CD4-positive, alpha-beta T cell (primary cell): ENCODE data around the gene CACNA2D3. TPM values are rescaled to one million over a fixed set of nuclear protein-coding genes. Genes with fewer than 3 reads are reported as not detected.

Experiments used
- ATAC-seq: fragments of 200-7000 bp; cut with Tn5 transposase; one replicate; pipeline ENCODE4 v1.10.0; 2022; ENCODE audit warnings: mild to moderate bottlenecking; ENCODE audit not compliant: poor library complexity
- CTCF ChIA-PET: fragments of 350-600 bp; sonication (Branson Sonifier 250); formaldehyde crosslinking; loops from one replicate; lab custom pipeline; 2021; ENCODE audit warnings: antibody characterized with exemption, inconsistent platforms; lab: Charles Lee
- POLR2A ChIA-PET: fragments of 350-600 bp; sonication (Branson Sonifier 250); formaldehyde crosslinking; loops from one replicate; lab custom pipeline; 2021; ENCODE audit warnings: antibody characterized with exemption, inconsistent platforms; lab: Charles Lee
- DNase-seq, 14 experiments: peaks; one replicate each; pipeline ENCODE4 v3.0.0-alpha.2; 2013 to 2020; ENCODE audit warnings: mixed read lengths in 2 of 14
- H3K27ac ChIP-seq, 2 donors: one replicate each; pipeline versions ENCODE4 v1.5.1 to v1.7.0; 2013; ENCODE audit warnings: low read length in 2 of 2, low read depth in 1 of 2, mild to moderate bottlenecking in 1 of 2
- H3K27me3 ChIP-seq, 2 experiments: 1 replicate in 1 of 2; 2 replicates in 1 of 2; pipeline versions ENCODE4 v1.6.1 to v1.7.0; 2013; ENCODE audit warnings: low read length in 2 of 2, control low read depth in 1 of 2, mild to moderate bottlenecking in 1 of 2, moderate library complexity in 1 of 2; ENCODE audit not compliant: insufficient read depth in 2 of 2, control insufficient read depth in 1 of 2
- H3K36me3 ChIP-seq: one replicate; pipeline ENCODE4 v1.6.1; 2013; ENCODE audit warnings: low read length, control low read depth; ENCODE audit not compliant: insufficient read depth
- H3K4me1 ChIP-seq: one replicate; pipeline ENCODE4 v1.6.1; 2013; ENCODE audit warnings: low read length, control low read depth; ENCODE audit not compliant: insufficient read depth
- H3K4me3 ChIP-seq: one replicate; pipeline ENCODE4 v1.5.1; 2013; ENCODE audit warnings: mild to moderate bottlenecking, low read length, moderate library complexity
- H3K9me3 ChIP-seq, 2 experiments: 1 replicate in 1 of 2; 2 replicates in 1 of 2; pipeline versions ENCODE4 v1.6.1 to v1.7.0; 2013; ENCODE audit warnings: low read length in 2 of 2, mild to moderate bottlenecking in 2 of 2, control low read depth in 1 of 2, moderate library complexity in 1 of 2; ENCODE audit not compliant: control insufficient read depth in 1 of 2, insufficient read depth in 1 of 2
- H3K27ac Mint-ChIP-seq: one replicate; pipeline ENCODE4 v1.8.0; 2020; ENCODE audit warnings: mixed read lengths
- H3K27me3 Mint-ChIP-seq: one replicate; pipeline ENCODE4 v1.8.0; 2021; ENCODE audit warnings: mixed read lengths
- H3K36me3 Mint-ChIP-seq: one replicate; pipeline ENCODE4 v1.8.0; 2021; ENCODE audit warnings: low read depth, mixed read lengths
- H3K4me1 Mint-ChIP-seq: one replicate; pipeline ENCODE4 v1.8.0; 2021; ENCODE audit warnings: low read depth, mixed read lengths
- H3K4me3 Mint-ChIP-seq: one replicate; pipeline ENCODE4 v1.8.0; 2020; ENCODE audit warnings: mild to moderate bottlenecking, mixed read lengths
- H3K9me3 Mint-ChIP-seq: one replicate; pipeline ENCODE4 v1.8.0; 2020; ENCODE audit warnings: mixed read lengths
- intact Hi-C, 2 experiments: fragments of 100-400 bp; cut with DNase I in 1 of 2; cut with micrococcal nuclease in 1 of 2; formaldehyde crosslinking; loops; one replicate each; pipeline versions ENCODE4 v1.15.1 to v1.9.0; 2023 to 2025; cut with DNase I, micrococcal nuclease
- total RNA-seq, 174 experiments: library from RNA in 2 of 174; stranded (reverse) in 2 of 174; gene quantifications; one replicate each; pipeline ENCODE4 v1.2.3 and lab custom pipeline; 2021 to 2026
- TF ChIP-seq, protein P1 (sequence below): fragments of 200-600 bp; IDR thresholded peaks from one replicate; pipeline ENCODE4 v1.8.0; 2022; ENCODE audit warnings: antibody characterized with exemption, mild to moderate bottlenecking

The CACNA2D3 gene
- total RNA-seq, 2 experiments from 2014 or later, result 0.08 TPM; not detected in 1

DNA sequence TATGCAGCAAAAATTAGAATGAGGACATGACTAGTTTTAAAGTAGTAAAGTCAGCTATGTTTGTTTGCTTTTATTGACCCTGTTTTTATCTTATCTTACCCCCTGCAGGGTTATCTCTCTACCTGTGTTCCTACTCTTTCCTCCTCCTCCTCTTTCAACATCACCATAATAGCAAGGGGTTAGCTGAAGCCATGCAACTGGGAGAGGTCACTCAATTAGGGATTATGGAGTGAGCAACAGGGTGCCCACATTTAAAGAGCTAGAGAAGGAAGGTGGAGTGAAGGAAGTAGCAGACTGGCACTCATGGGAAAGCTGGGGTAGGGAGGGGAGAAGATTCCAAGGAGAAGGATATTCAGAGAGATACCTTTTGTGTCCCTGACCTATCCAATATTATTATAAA, 679.6 kb downstream of the CACNA2D3 start:
- Histone ChIP-seq H3K27me3 (no peaks in the 10 kb centered on the region), H3K9me3 (no peaks in the 10 kb centered on the region), H3K4me3 (no peak overlapping the region), H3K4me1 (no peaks in the 10 kb centered on the region), H3K27ac (no peak overlapping the region), H3K36me3 (no peaks in the 10 kb centered on the region)
- Mint-ChIP-seq H3K4me1 (no peaks in the 10 kb centered on the region), H3K36me3 (no peaks in the 10 kb centered on the region), H3K4me3 (no peak overlapping the region), H3K27ac (no peak overlapping the region), H3K9me3 (no peaks in the 10 kb centered on the region), H3K27me3 (no peaks in the 10 kb centered on the region)
- DNase-seq (no peak), ATAC-seq (no peak)
- POLR2A ChIA-PET, result no interaction called here
- intact Hi-C loops, result no loop called here
- CTCF ChIA-PET, result no interaction called here
- TF ChIP-seq, protein P1, sequence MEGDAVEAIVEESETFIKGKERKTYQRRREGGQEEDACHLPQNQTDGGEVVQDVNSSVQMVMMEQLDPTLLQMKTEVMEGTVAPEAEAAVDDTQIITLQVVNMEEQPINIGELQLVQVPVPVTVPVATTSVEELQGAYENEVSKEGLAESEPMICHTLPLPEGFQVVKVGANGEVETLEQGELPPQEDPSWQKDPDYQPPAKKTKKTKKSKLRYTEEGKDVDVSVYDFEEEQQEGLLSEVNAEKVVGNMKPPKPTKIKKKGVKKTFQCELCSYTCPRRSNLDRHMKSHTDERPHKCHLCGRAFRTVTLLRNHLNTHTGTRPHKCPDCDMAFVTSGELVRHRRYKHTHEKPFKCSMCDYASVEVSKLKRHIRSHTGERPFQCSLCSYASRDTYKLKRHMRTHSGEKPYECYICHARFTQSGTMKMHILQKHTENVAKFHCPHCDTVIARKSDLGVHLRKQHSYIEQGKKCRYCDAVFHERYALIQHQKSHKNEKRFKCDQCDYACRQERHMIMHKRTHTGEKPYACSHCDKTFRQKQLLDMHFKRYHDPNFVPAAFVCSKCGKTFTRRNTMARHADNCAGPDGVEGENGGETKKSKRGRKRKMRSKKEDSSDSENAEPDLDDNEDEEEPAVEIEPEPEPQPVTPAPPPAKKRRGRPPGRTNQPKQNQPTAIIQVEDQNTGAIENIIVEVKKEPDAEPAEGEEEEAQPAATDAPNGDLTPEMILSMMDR, result no peak

DNA sequence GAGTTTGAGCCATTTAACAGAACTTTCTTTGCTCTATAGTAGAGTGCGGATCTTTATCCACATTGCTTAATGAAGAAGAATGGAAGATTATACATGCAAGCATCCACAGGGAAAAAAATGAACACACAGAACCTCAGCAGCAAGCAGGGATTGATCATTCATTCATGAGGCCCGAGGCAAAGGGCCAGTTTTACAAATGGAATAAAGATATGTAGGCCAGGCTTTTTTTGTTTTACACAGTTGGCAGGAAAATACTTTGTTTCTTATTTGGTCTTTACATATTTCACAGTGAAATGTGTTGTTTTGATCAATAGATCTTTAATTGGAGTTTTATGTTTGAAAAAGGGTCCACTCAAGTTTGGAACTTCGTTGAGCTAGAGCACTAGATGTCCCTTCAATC, 688.0 kb downstream of the CACNA2D3 start:
- peaks cover 5% of the 10 kb centered on the region for H3K9me3 Mint-ChIP-seq
- no peaks in the 10 kb centered on the region for H3K27me3 Mint-ChIP-seq
- H3K4me3 Mint-ChIP-seq, result no peak overlapping the region
- H3K36me3 ChIP-seq, result no peaks in the 10 kb centered on the region
- H3K27ac Mint-ChIP-seq, result no peak overlapping the region
- no peak overlapping the region for H3K27ac ChIP-seq
- TF ChIP-seq, protein P1, result no peak
- no peaks in the 10 kb centered on the region for H3K27me3 ChIP-seq
- no peaks in the 10 kb centered on the region for H3K4me1 Mint-ChIP-seq
- no peaks in the 10 kb centered on the region for H3K36me3 Mint-ChIP-seq
- ChIA-PET POLR2A (no interaction called here), CTCF (no interaction called here)
- no peaks in the 10 kb centered on the region for H3K4me1 ChIP-seq
- ATAC-seq (no peak), DNase-seq (no peak)
- intact Hi-C loops, result no loop called here
- H3K4me3 ChIP-seq, result no peak overlapping the region
- H3K9me3 ChIP-seq, result peaks cover 0 to 6% of the 10 kb centered on the region in 2 experiments

DNA sequence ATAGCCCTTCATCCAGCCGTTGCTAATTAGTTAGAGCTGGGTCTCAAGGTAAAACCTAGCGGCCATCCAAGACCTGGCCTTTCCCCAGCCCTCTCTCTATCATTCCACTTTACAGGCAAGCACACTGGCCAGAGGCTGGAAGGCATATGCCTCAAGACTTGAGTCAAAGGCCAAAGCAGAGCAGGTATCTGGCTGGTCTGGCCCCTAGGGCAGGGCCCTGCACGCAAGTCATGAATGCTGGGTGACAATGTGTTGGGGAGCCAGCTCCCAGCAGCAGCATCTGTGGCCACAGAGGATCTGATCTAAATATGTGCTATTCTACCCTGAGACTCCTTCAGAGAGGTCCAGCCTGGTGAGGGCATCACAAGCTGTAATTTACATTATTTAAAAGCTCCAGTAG, 691.9 kb downstream of the CACNA2D3 start:
- POLR2A ChIA-PET, result no interaction called here
- no peak overlapping the region for H3K27ac Mint-ChIP-seq
- TF ChIP-seq, protein P1, result no peak
- ATAC-seq (no peak), DNase-seq (no peak)
- Histone ChIP-seq H3K36me3 (no peaks in the 10 kb centered on the region), H3K27me3 (no peaks in the 10 kb centered on the region), H3K4me1 (no peaks in the 10 kb centered on the region), H3K27ac (no peak overlapping the region), H3K9me3 (peaks cover 0 to 9% of the 10 kb centered on the region in 2 experiments), H3K4me3 (no peak overlapping the region)
- H3K36me3 Mint-ChIP-seq, result no peaks in the 10 kb centered on the region
- H3K9me3 Mint-ChIP-seq, result peaks cover 5% of the 10 kb centered on the region
- CTCF ChIA-PET, result no interaction called here
- H3K4me3 Mint-ChIP-seq, result no peak overlapping the region
- intact Hi-C loops, result no loop called here
- H3K27me3 Mint-ChIP-seq, result no peaks in the 10 kb centered on the region
- no peaks in the 10 kb centered on the region for H3K4me1 Mint-ChIP-seq
